Activated CD8-positive, alpha-beta memory T cell treated with anti-CD3 and anti-CD28 coated beads, Interleukin-2, amount 10 ng/mL, durations not matched to agents 7 days and 5 days (primary cell): ENCODE measurements around the gene TBX1. TPM values are rescaled to one million over a fixed set of nuclear protein-coding genes. Genes with fewer than 3 reads are reported as not detected.

ENCODE experiments used
- ATAC-seq: fragments of 150-1000 bp; cut with Tn5 transposase; one replicate; pipeline ENCODE4 v1.10.0; 2021; ENCODE audit warnings: moderate library complexity
- CTCF ChIA-PET: fragments of 350-600 bp; sonication (Branson Sonifier 250); formaldehyde crosslinking; loops from one replicate; lab custom pipeline; 2021; ENCODE audit warnings: antibody characterized with exemption; lab: Charles Lee
- DNase-seq: peaks from one replicate; pipeline ENCODE4 v3.0.0-alpha.2; 2020
- H3K27ac Mint-ChIP-seq: one replicate; pipeline ENCODE4 v1.8.0; 2021; ENCODE audit warnings: mild to moderate bottlenecking, mixed read lengths
- H3K27me3 Mint-ChIP-seq: one replicate; pipeline ENCODE4 v1.8.0; 2021; ENCODE audit warnings: mixed read lengths
- H3K36me3 Mint-ChIP-seq: one replicate; pipeline ENCODE4 v1.8.0; 2021; ENCODE audit warnings: mild to moderate bottlenecking, mixed read lengths
- H3K4me1 Mint-ChIP-seq: one replicate; pipeline ENCODE4 v1.8.0; 2021; ENCODE audit warnings: mixed read lengths
- H3K4me3 Mint-ChIP-seq: one replicate; pipeline ENCODE4 v1.8.0; 2021; ENCODE audit warnings: mild to moderate bottlenecking, moderate library complexity, mixed read lengths
- H3K9me3 Mint-ChIP-seq: one replicate; pipeline ENCODE4 v1.8.0; 2022; ENCODE audit warnings: low read depth, mixed read lengths
- total RNA-seq, 2 experiments: library from RNA; stranded (reverse); gene quantifications; one replicate each; pipeline ENCODE4 v1.2.3, GENCODE V29; 2021

The TBX1 gene
- total RNA-seq, 2 experiments from 2014 or later: 0.91 to 1.1 TPM

DNA sequence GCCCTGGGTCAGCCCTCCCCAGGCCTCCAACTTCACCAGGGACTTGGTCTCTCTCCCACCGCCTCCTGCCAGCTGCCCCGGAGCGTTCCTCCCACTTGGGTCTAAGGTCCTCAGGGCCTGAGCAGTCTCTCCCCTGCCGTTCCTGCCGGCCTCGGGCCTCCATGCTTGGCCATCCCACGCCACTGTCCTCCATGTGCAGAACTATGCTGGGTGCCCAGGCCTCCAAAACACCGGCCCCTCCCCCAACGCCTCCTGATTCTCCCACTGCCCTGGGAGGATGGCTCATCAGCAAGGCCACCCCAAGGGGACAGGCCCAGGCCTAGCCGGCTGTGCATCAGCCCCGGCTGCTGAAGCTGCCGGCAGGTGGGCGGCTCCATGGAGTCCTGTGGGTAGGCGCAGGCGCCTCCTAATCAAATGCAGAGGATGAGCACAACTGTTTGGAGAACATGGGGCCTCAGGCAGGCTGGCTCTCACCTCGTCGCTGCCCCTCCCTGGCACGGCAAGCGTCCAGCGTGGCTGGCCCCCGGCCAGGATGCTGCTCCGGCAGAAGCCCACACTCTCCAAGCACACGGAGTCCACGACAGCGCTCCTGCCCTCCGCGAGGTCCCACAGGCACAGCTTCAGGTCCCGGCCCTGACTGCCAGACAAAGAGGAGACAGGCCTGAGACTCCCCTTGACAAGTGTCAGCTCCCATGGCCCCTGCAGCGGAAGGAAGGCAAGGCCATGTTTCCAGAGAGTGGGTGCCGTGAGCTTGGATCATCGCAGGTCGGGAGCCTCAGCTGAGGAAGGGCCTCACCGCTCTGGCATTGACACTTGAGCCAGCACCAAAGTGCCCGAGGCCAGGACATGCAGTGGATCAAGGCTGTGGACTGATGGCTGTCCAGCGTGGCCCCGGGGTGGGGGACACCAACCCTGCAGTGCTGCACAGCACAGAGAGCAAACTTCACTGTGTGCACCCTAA, 51.5 kb downstream of the TBX1 start:
- ATAC-seq: no peak
- Mint-ChIP-seq H3K27me3 (no peaks in the 10 kb centered on the region), H3K9me3 (no peaks in the 10 kb centered on the region), H3K27ac (no peak overlapping the region), H3K4me3 (no peak overlapping the region), H3K4me1 (no peaks in the 10 kb centered on the region), H3K36me3 (no peaks in the 10 kb centered on the region)
- DNase-seq: peak; percentile 40
- CTCF ChIA-PET: no interaction called here

DNA sequence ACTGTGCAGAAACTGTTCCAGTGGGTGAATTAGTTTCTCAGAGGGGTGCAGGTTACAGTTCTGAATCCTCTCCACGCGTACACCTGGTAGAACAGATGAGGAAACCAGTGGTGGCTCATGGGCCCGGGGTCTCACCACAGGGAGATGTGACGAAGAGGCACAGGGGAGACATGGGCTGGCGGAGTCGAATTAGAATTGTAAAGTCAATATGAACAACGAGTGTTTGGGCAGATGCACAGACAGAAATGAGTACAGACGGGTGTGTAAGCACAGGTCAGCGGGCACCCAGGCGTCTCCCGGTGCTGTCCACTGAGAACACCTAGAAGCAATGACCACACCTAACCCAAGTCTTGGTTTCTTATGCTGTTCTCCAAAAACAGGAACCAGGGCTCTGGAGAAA, 52.3 kb downstream of the TBX1 start:
- no peaks in the 10 kb centered on the region for H3K4me1 Mint-ChIP-seq
- no peaks in the 10 kb centered on the region for H3K9me3 Mint-ChIP-seq
- H3K36me3 Mint-ChIP-seq: no peaks in the 10 kb centered on the region
- ATAC-seq (no peak), DNase-seq (peak; percentile 31)
- H3K27me3 Mint-ChIP-seq: no peaks in the 10 kb centered on the region
- no peak overlapping the region for H3K27ac Mint-ChIP-seq
- CTCF ChIA-PET: no interaction called here
- H3K4me3 Mint-ChIP-seq: no peak overlapping the region

DNA sequence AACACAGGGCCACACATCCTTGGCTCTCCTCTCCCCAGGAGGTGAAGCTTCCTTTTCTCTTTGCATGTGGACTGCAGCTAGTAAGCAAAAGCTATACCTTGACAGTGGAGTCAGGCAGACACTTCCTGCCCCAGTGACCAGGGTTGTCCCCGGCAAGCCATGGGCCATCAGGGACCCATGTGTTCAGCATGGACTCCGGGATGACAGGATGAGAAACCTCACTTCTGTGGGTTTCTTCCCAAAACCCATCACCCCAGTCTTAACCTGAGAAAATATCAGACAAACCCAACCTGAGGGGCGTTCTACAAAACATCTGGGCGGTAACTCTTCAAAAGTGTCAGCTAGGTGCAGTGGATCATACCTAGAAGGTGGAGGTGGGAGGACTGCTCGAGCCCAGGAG, 53.9 kb downstream of the TBX1 start:
- ATAC-seq: no peak
- Mint-ChIP-seq H3K4me1 (no peaks in the 10 kb centered on the region), H3K4me3 (no peak overlapping the region), H3K27me3 (no peaks in the 10 kb centered on the region), H3K27ac (no peak overlapping the region), H3K36me3 (no peaks in the 10 kb centered on the region), H3K9me3 (no peaks in the 10 kb centered on the region)
- CTCF ChIA-PET: interaction anchor here (1.2 kb wide), 1 partner anchor 21 kb away, joined by 4 read pairs; no protein-coding TSS in a partner anchor
- peak; percentile 16 for DNase-seq

DNA sequence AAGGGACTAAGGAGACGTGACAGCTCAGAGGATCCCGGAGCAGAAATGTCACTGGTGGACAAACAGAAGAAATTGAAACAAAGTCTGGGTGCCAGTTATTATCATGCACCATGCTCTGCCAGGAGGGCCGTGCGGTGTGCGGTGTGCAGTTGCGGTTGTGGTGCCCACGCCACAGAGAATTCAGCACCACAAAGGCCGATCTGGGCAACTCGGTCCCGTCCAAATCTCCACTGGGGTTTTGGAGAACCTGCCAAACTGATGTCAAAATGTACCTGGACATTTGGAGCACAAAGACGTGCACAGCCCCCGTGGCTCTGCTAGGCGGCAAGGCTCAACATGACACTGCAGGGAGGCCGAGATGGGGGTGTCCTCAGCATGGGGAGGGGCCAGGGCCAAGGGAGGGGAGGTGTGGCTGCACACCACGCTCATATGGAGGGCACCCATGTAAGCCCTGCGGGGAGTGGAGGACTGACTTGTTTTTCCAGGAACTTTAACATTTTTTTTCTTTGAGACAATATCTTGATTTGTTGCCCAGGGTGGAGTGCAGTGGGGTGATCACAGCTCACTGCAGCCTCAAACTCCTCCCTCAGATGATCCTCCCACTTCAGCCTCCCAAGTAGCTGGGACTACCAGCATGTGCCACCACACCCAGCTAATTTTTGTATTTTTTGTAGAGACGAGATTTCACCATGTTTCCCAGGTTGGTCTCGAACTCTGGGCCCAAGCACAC, 54.7 kb downstream of the TBX1 start:
- CTCF ChIA-PET: interaction anchor here (1.2 kb wide), 1 partner anchor 20 kb away, joined by 4 read pairs; no protein-coding TSS in a partner anchor
- Mint-ChIP-seq H3K36me3 (no peaks in the 10 kb centered on the region), H3K4me1 (no peaks in the 10 kb centered on the region), H3K9me3 (no peaks in the 10 kb centered on the region), H3K27me3 (no peaks in the 10 kb centered on the region), H3K4me3 (no peak overlapping the region), H3K27ac (no peak overlapping the region)
- ATAC-seq: no peak
- peak; percentile 37 for DNase-seq

DNA sequence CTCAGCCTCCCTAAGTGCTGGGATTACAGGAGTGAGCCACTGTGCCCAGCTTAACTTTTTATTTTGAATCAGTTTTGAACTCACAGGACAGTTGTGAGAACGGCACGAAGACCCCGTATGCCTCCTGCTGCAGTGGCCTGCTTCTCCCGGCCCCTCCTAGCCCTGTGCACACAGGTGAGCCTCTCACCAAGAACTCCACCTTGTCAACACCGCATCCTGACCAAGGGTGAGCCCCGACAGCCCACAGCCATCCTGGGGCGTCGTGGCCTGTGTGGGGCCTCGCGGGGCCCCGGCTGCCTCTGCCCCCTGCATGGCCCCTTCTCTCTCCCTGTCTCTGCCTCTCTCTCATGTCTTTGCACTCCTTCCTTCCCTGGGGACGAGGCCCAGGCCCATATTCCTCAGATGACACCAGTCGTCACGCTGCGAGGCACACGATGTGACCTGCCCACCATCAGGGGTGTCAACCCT, 55.3 kb downstream of the TBX1 start:
- no peaks in the 10 kb centered on the region for H3K27me3 Mint-ChIP-seq
- no peak overlapping the region for H3K27ac Mint-ChIP-seq
- no peak for ATAC-seq
- peak; percentile 31 for DNase-seq
- no peaks in the 10 kb centered on the region for H3K9me3 Mint-ChIP-seq
- CTCF ChIA-PET: no interaction called here
- no peaks in the 10 kb centered on the region for H3K4me1 Mint-ChIP-seq
- H3K4me3 Mint-ChIP-seq: no peak overlapping the region
- H3K36me3 Mint-ChIP-seq: no peaks in the 10 kb centered on the region

DNA sequence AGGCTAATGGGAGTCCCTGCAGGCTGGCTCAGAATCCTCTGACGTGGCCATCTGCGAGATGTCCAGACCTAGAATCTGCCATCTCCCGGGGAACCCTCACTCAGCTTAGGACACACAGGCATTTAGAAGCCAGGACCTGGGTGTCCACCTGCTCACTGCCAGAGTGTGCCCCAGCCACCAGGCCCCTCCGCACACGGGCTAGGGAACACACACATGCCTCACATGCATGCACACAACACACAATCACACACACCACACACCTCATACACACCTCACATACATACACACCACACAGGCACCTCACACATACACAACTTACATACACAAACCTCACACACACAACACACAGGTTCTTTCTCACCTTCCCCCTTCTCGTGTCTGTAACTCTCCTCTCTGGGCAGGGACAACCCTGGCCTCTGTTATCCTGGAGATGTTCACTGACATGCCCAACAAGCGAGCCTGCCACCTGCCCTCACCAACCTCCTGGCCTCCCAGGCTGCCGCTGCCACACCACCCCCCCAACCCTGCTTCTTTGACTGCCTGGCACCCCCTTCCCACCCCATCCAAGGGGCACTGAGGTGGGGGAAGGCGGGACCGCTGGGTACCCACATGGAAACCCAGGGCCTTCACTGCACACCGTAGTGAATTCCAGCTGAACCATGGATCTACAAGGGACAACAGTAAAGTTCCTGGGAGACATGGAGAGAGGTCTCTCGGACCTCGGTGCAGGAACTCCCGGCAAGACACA, 56.0 kb downstream of the TBX1 start:
- Mint-ChIP-seq H3K27ac (no peak overlapping the region), H3K36me3 (no peaks in the 10 kb centered on the region), H3K9me3 (no peaks in the 10 kb centered on the region), H3K27me3 (no peaks in the 10 kb centered on the region), H3K4me3 (no peak overlapping the region), H3K4me1 (no peaks in the 10 kb centered on the region)
- ATAC-seq (no peak), DNase-seq (peak; percentile 15)
- CTCF ChIA-PET: interaction anchor here (1.5 kb wide), 1 partner anchor 94 kb away, joined by 5 read pairs; no protein-coding TSS in a partner anchor

Other genes starting within 250 kb of the TBX1 start
- gene CLDN5, start 236.4 kb upstream of the TBX1 start, total RNA-seq: not detected
- under 1 TPM in 1 of 2 experiments, not detected in 1; 0.30 TPM for gene SEPTIN5, start 46.3 kb upstream of the TBX1 start, total RNA-seq
- gene GP1BB, start 37.2 kb upstream of the TBX1 start, total RNA-seq: not detected
- 10 to 100 TPM; 13.7 to 14.7 TPM for gene GNB1L, start 94.1 kb downstream of the TBX1 start, total RNA-seq
- gene RTL10, start 94.1 kb downstream of the TBX1 start, total RNA-seq: 10 to 100 TPM; 12.8 to 15.9 TPM
- 10 to 100 TPM; 92.6 to 95.3 TPM for gene COMT, start 181.0 kb downstream of the TBX1 start, total RNA-seq
- 10 to 100 TPM; 20.5 to 23.1 TPM for gene TXNRD2, start 181.0 kb downstream of the TBX1 start, total RNA-seq